Activated naive CD4-positive, alpha-beta T cell treated with anti-CD3 and anti-CD28 coated beads, Interleukin-2, amount 50 U/mL, for 24 hours (primary cell): ENCODE measurements around the gene TMEM60.
A peak's percentile ranks its signal among the peaks of the same experiment; 100 is the strongest.
"Not testable (repeated sequence)": the region's sequence is repeated elsewhere in the genome, so short reads cannot be mapped to it uniquely, and the experiment has no call there.

Experiments used
- H3K27ac Mint-ChIP-seq: one replicate; pipeline ENCODE4 v1.8.0; 2021; ENCODE audit warnings: mild to moderate bottlenecking, mixed read lengths
- H3K27me3 Mint-ChIP-seq: one replicate; pipeline ENCODE4 v1.8.0; 2021; ENCODE audit warnings: mixed read lengths
- H3K36me3 Mint-ChIP-seq: one replicate; pipeline ENCODE4 v1.8.0; 2021; ENCODE audit warnings: mixed read lengths
- H3K4me1 Mint-ChIP-seq: one replicate; pipeline ENCODE4 v1.8.0; 2021; ENCODE audit warnings: mixed read lengths
- H3K4me3 Mint-ChIP-seq: one replicate; pipeline ENCODE4 v1.8.0; 2021; ENCODE audit warnings: mild to moderate bottlenecking, mixed read lengths
- H3K9me3 Mint-ChIP-seq: one replicate; pipeline ENCODE4 v1.8.0; 2021; ENCODE audit warnings: mixed read lengths

The TMEM60 gene

GRCh38 chr7:77796960-77797359, 1.3 kb downstream of the TMEM60 start:
- Mint-ChIP-seq H3K9me3 (no peaks in the 10 kb centered on the region), H3K36me3 (peaks cover 8% of the 10 kb centered on the region), H3K4me1 (peaks cover 58% of the 10 kb centered on the region), H3K4me3 (peak overlapping the region; percentile 92), H3K27me3 (no peaks in the 10 kb centered on the region), H3K27ac (peak overlapping the region; percentile 27)

- Mint-ChIP-seq H3K27me3 (no peaks in the 10 kb centered on the region), H3K4me1 (peaks cover 51% of the 10 kb centered on the region), H3K4me3 (peak overlapping the region; percentile 92)
Observed at GRCh38 chr7:77796109-77796508, 2.1 kb downstream of the TMEM60 start.

GRCh38 chr7:77794000-77794399, 4.2 kb downstream of the TMEM60 start:
- Mint-ChIP-seq H3K27ac (peak overlapping the region; percentile 26), H3K9me3 (no peaks in the 10 kb centered on the region), H3K4me1 (peaks cover 37% of the 10 kb centered on the region), H3K27me3 (no peaks in the 10 kb centered on the region), H3K36me3 (peaks cover 9% of the 10 kb centered on the region), H3K4me3 (no peak overlapping the region)

More at GRCh38 chr7:77796109-77796508, 2.1 kb downstream of the TMEM60 start:
- no peak overlapping the region for H3K27ac Mint-ChIP-seq
- H3K9me3 Mint-ChIP-seq: no peaks in the 10 kb centered on the region
- H3K36me3 Mint-ChIP-seq: peaks cover 9% of the 10 kb centered on the region

DNA sequence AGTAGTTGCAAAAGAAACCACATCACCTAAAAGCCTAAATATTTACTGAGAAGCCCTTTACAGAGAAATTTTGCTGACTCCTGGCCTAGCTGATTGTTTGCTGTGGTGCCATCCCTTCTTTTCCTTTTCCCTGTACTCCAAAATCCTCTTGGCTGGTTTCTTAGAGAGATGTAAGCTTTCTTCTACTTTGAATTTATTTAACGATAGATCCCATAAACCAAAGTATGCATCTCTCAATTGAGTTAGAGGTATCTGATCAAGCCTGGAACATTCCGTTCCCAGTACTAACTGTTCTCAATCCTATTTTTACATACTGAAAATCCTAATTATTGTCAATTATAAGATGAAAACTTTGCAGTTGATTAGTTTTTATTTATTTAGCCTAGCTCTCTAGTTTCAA, 6.3 kb downstream of the TMEM60 start:
- Mint-ChIP-seq H3K4me3 (no peak overlapping the region), H3K4me1 (peaks cover 23% of the 10 kb centered on the region), H3K27ac (no peak overlapping the region), H3K36me3 (peaks cover 9% of the 10 kb centered on the region), H3K27me3 (no peaks in the 10 kb centered on the region), H3K9me3 (no peaks in the 10 kb centered on the region)

GRCh38 chr7:77791336-77791735, 6.9 kb downstream of the TMEM60 start:
- no peak overlapping the region for H3K4me3 Mint-ChIP-seq
- H3K36me3 Mint-ChIP-seq: peaks cover 9% of the 10 kb centered on the region
- no peaks in the 10 kb centered on the region for H3K9me3 Mint-ChIP-seq
- peaks cover 17% of the 10 kb centered on the region for H3K4me1 Mint-ChIP-seq
- no peak overlapping the region for H3K27ac Mint-ChIP-seq
- no peaks in the 10 kb centered on the region for H3K27me3 Mint-ChIP-seq

DNA sequence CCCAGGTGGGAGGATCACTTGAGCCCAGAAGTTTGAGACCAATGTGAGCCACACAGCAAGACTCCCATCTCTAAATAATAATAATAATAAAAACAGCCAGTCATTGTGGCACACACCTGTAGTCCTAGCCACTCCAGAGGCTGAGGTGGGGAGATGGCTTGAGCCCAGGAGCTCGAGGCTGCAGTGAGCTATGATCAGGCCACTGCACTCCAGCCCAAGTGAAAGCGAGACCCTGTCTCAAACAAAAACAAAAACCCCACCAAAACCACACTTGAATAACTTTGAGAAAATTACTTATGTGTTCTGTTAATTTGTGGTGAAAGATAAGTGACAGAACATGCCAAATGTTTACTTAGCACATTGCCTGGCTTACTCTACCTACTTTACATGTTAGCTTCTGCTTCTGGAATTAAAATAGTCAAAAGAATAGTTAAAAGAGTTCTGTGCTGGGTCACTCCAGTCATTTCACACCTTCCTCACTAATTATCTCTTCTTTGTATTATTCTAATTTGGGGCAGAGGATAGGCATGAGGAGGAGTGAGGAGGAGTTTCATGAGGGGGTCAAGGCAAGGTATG, 9.8 kb downstream of the TMEM60 start:
- no peak overlapping the region for H3K4me3 Mint-ChIP-seq
- no peaks in the 10 kb centered on the region for H3K27me3 Mint-ChIP-seq
- H3K36me3 Mint-ChIP-seq: peaks cover 14% of the 10 kb centered on the region
- no peaks in the 10 kb centered on the region for H3K4me1 Mint-ChIP-seq
- H3K27ac Mint-ChIP-seq: no peak overlapping the region
- H3K9me3 Mint-ChIP-seq: no peaks in the 10 kb centered on the region

- no peak overlapping the region for H3K4me3 Mint-ChIP-seq
- no peaks in the 10 kb centered on the region for H3K27me3 Mint-ChIP-seq
- no peaks in the 10 kb centered on the region for H3K4me1 Mint-ChIP-seq
- H3K36me3 Mint-ChIP-seq: peaks cover 16% of the 10 kb centered on the region
- no peaks in the 10 kb centered on the region for H3K9me3 Mint-ChIP-seq
- H3K27ac Mint-ChIP-seq: peak overlapping the region; percentile 8
Observed at GRCh38 chr7:77786741-77787140, 11.5 kb downstream of the TMEM60 start.

- H3K36me3 Mint-ChIP-seq: peaks cover 15% of the 10 kb centered on the region
- no peak overlapping the region for H3K27ac Mint-ChIP-seq
- H3K9me3 Mint-ChIP-seq: no peaks in the 10 kb centered on the region
- no peaks in the 10 kb centered on the region for H3K27me3 Mint-ChIP-seq
- no peak overlapping the region for H3K4me3 Mint-ChIP-seq
- no peaks in the 10 kb centered on the region for H3K4me1 Mint-ChIP-seq
Observed at GRCh38 chr7:77786018-77786417, 12.2 kb downstream of the TMEM60 start.

GRCh38 chr7:77784426-77784825, 13.8 kb downstream of the TMEM60 start:
- not testable (repeated sequence) for H3K27me3 Mint-ChIP-seq, H3K4me1 Mint-ChIP-seq, H3K9me3 Mint-ChIP-seq, H3K4me3 Mint-ChIP-seq, H3K27ac Mint-ChIP-seq
- peaks cover 18% of the 10 kb centered on the region for H3K36me3 Mint-ChIP-seq

DNA sequence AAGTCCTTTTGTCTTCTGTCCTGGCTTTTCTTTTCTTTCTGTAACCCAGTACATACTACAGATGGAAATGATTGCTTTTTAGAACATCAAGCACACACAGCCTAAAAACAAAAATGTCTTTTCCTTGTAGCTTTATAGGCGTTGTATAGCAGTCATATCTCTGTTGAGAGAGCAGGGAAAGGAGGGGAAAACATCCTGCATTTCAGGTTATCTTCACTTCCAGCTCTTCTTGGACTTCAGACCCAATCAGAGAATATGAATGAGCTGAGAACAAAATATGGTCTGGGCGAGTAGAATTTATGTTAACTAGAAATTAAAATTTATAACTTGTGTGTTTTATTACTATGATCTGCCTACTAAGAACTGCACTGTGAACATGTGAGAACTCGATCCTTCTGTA, 14.7 kb downstream of the TMEM60 start:
- Mint-ChIP-seq H3K36me3 (peaks cover 18% of the 10 kb centered on the region), H3K9me3 (no peaks in the 10 kb centered on the region), H3K4me1 (peaks cover 4% of the 10 kb centered on the region), H3K27me3 (no peaks in the 10 kb centered on the region), H3K27ac (no peak overlapping the region), H3K4me3 (no peak overlapping the region)

- no peaks in the 10 kb centered on the region for H3K27me3 Mint-ChIP-seq
- H3K9me3 Mint-ChIP-seq: no peaks in the 10 kb centered on the region
- H3K4me1 Mint-ChIP-seq: peaks cover 4% of the 10 kb centered on the region
- no peak overlapping the region for H3K4me3 Mint-ChIP-seq
- H3K27ac Mint-ChIP-seq: peak overlapping the region; percentile 56
- peaks cover 20% of the 10 kb centered on the region for H3K36me3 Mint-ChIP-seq
Observed at GRCh38 chr7:77783111-77783510, 15.1 kb downstream of the TMEM60 start.

DNA sequence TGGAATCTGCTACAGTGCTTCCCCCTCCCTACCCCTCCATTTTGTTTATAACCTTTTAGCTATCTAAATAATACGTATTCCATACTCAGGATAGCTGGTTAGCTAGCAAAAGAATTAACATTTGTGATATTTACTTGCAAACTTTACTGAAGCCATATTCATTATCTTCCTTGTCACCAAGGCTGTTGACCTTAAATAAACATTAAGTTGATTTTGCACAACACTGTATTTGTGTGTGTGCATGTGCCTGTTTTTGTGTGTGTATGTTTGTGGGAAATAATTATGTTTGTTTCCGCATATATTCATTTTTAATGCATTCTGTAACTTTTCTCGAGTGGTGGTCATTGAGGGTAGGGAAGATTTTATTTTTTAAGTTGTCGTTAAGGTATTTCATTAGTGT, 15.9 kb downstream of the TMEM60 start:
- H3K9me3 Mint-ChIP-seq: no peaks in the 10 kb centered on the region
- H3K27me3 Mint-ChIP-seq: no peaks in the 10 kb centered on the region
- H3K4me1 Mint-ChIP-seq: peaks cover 4% of the 10 kb centered on the region
- peaks cover 23% of the 10 kb centered on the region for H3K36me3 Mint-ChIP-seq
- H3K27ac Mint-ChIP-seq: no peak overlapping the region
- no peak overlapping the region for H3K4me3 Mint-ChIP-seq

DNA sequence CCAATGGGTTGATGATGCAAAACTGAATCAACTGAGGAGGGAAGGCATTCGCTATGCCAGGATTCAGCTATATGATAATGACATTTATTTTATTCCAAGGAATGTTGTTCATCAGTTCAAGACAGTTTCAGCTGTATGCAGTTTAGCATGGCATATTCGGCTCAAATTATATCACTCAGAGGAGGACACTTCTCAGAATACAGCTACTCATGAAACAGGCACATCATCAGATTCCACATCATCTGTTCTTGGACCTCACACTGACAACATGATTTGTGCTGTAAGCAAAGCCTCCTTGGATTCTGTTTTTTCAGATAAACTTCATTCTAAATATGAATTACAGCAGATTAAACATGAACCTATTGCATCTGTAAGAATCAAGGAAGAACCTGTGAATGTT, 19.7 kb downstream of the TMEM60 start:
- peaks cover 14% of the 10 kb centered on the region for H3K4me1 Mint-ChIP-seq
- no peaks in the 10 kb centered on the region for H3K9me3 Mint-ChIP-seq
- H3K27me3 Mint-ChIP-seq: no peaks in the 10 kb centered on the region
- no peak overlapping the region for H3K27ac Mint-ChIP-seq
- no peak overlapping the region for H3K4me3 Mint-ChIP-seq
- peaks cover 26% of the 10 kb centered on the region for H3K36me3 Mint-ChIP-seq

DNA sequence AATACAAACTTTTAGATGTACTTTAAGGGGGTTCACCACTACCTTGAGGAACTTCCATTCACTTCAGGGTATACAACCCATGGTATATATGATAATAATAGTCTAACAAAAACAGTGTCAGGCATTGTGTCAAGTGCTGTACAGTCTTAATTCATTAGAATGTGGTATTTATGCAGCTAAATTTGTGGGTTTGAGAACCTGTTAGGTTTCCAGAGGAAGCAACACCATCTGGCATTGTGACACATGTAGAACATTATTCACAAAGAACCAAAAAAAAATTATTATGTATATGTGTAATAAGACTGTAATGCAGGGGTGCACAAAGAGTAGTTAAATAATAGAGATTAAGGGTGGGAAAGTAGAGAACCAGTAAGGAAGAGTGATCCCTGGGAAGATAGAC, 26.3 kb downstream of the TMEM60 start:
- Mint-ChIP-seq H3K4me1 (peaks cover 10% of the 10 kb centered on the region), H3K36me3 (peaks cover 17% of the 10 kb centered on the region), H3K27ac (peak overlapping the region; percentile 47), H3K9me3 (no peaks in the 10 kb centered on the region), H3K27me3 (no peaks in the 10 kb centered on the region), H3K4me3 (no peak overlapping the region)

GRCh38 chr7:77770316-77770715, 27.9 kb downstream of the TMEM60 start:
- H3K9me3 Mint-ChIP-seq: no peaks in the 10 kb centered on the region
- H3K27me3 Mint-ChIP-seq: no peaks in the 10 kb centered on the region
- H3K4me3 Mint-ChIP-seq: no peak overlapping the region
- H3K4me1 Mint-ChIP-seq: peaks cover 8% of the 10 kb centered on the region
- no peak overlapping the region for H3K27ac Mint-ChIP-seq
- peaks cover 6% of the 10 kb centered on the region for H3K36me3 Mint-ChIP-seq

- Mint-ChIP-seq H3K27me3 (no peaks in the 10 kb centered on the region), H3K4me1 (peaks cover 23% of the 10 kb centered on the region), H3K27ac (peak overlapping the region; percentile 86), H3K4me3 (no peak overlapping the region), H3K9me3 (no peaks in the 10 kb centered on the region), H3K36me3 (peaks cover 5% of the 10 kb centered on the region)
Observed at GRCh38 chr7:77766801-77767605, 31.2 kb downstream of the TMEM60 start.
